Ovary (tissue), 9 donors: ENCODE results near the gene MRPL14. TPM values are rescaled to one million over a fixed set of nuclear protein-coding genes. Genes with fewer than 3 reads are reported as not detected.
"Not testable (repeated sequence)": the region's sequence is repeated elsewhere in the genome, so short reads cannot be mapped to it uniquely, and the experiment has no call there.

Experiments used
- DNase-seq, 5 donors: peaks; one replicate each; pipeline ENCODE4 v3.0.0-alpha.2; 2019 to 2020
- H3K27ac ChIP-seq, 2 donors: fragments of 200-600 bp; one replicate each; pipeline versions ENCODE4 v1.5.1 to v1.8.0; 2019 to 2022
- H3K27me3 ChIP-seq: fragments of 200-600 bp; one replicate; pipeline ENCODE4 v1.8.0; 2022
- H3K36me3 ChIP-seq: fragments of 200-600 bp; sonication (generic); one replicate; pipeline ENCODE4 v1.5.1; 2019
- H3K4me1 ChIP-seq: one replicate; pipeline ENCODE4 v1.8.1; 2013; ENCODE audit warnings: mild to moderate bottlenecking, moderate library complexity; ENCODE audit not compliant: insufficient read depth
- H3K4me3 ChIP-seq: fragments of 200-600 bp; sonication (generic); one replicate; pipeline ENCODE4 v1.5.1; 2017
- H3K9me3 ChIP-seq, 2 donors: fragments of 200-600 bp in 1 of 2; sonication (generic) in 1 of 2; one replicate each; pipeline versions ENCODE4 v1.5.1 to v1.8.1; 2013 to 2019; ENCODE audit warnings: mild to moderate bottlenecking in 1 of 2, moderate library complexity in 1 of 2
- CTCF ChIP-seq, 3 donors: fragments of 450-650 bp in 2 of 3; fragments of 200-600 bp in 1 of 3; IDR thresholded peaks; one replicate each; pipeline versions ENCODE4 v1.5.1 to v1.8.0; 2016 to 2022; ENCODE audit warnings: antibody characterized with exemption in 3 of 3, mild to moderate bottlenecking in 1 of 3
- EP300 ChIP-seq: sonication (generic); formaldehyde crosslinking; IDR thresholded peaks from one replicate; pipeline ENCODE4 v1.6.1; 2017; ENCODE audit warnings: antibody characterized with exemption
- POLR2A ChIP-seq: fragments of 450-650 bp; IDR thresholded peaks from one replicate; pipeline ENCODE4 v1.6.1; 2017; ENCODE audit warnings: antibody characterized with exemption, mild to moderate bottlenecking, moderate library complexity
- WGBS, 3 donors: extraction: QIAGEN DNeasy Blood & Tissue Kit in 1 of 3; methylation state at CpG; one replicate each; pipeline versions ENCODE4 v1.1.5 to v1.1.7; 2013 to 2017; 5-methylcytosine and 5-hydroxymethylcytosine counted together
- intact Hi-C, 4 donors: fragments of 100-400 bp; cut with DNase I; formaldehyde crosslinking; loops; one replicate each; pipeline versions ENCODE4 v1.11.0 to v1.15.1; 2022 to 2023
- polyA plus RNA-seq, 2 donors: library from polyadenylated mRNA; stranded (reverse); fragments of 200-250 nt in 1 of 2; fragments of 350-450 nt in 1 of 2; fragmentation: Illumina TruSeq in 1 of 2; extraction: RNeasy Lipid Tissue Mini Kit (QIAGEN cat#74804) in 1 of 2; gene quantifications; one replicate each; pipeline ENCODE4 v1.2.3, GENCODE V29; 2013 to 2014
- total RNA-seq, 7 donors: library from RNA; depleted of rRNA in 2 of 7; stranded (reverse); fragments of >200 nt in 2 of 7; fragmentation: NEBNext Ultra II Directional in 3 of 7; extraction: Animal tissue kit (Norgen Biotek cat#: 25700) in 3 of 7; gene quantifications; one replicate each; pipeline versions ENCODE4 v1.1.0 to v1.2.4, GENCODE V29; 2016 to 2023
- donor health status: DM: no; HTN: no; CAD: no; lungs with moderate emphysema.
- donor health status: DM: no; HTN: no; CAD: no.
- donor health status: Bipolar disorder and iron deficiency.
- donor health status: DM: yes; HTN: yes; CAD: no.
- donor health status: DM: no; HTN: no; CAD: no.
- donor health status: DM: yes; HTN: yes; CAD: no.

Gene MRPL14
- total and polyA plus RNA-seq, 9 donors = 20.8 to 35.9 (median 24.6) TPM

GRCh38 chr6:44145839-44146238 lies 18.6 kb upstream of the MRPL14 start:
- Histone ChIP-seq H3K4me3 (no peak overlapping the region), H3K9me3 (no peaks in the 10 kb centered on the region), H3K36me3 (no peaks in the 10 kb centered on the region), H3K27me3 (no peaks in the 10 kb centered on the region), H3K27ac (no peak overlapping the region), H3K4me1 (no peaks in the 10 kb centered on the region)
- intact Hi-C loops = no loop called here
- DNase-seq = no peak
- TF ChIP-seq CTCF (IDR thresholded peaks at IDR 0.05) (no peak), EP300 (no peak), POLR2A (no peak)

GRCh38 chr6:44144536-44144935 lies 17.3 kb upstream of the MRPL14 start:
- H3K9me3 ChIP-seq, H3K36me3 ChIP-seq, H3K4me3 ChIP-seq, H3K27ac ChIP-seq, H3K4me1 ChIP-seq, DNase-seq, H3K27me3 ChIP-seq, intact Hi-C loops: not testable (repeated sequence)
- WGBS, 3 donors = 25 to 48% (median 39%) methylated on average over 3 of the region's 3 CpGs

GRCh38 chr6:44143731-44144130 lies 16.5 kb upstream of the MRPL14 start:
- no peak overlapping the region for H3K27ac ChIP-seq
- no peaks in the 10 kb centered on the region for H3K36me3 ChIP-seq
- TF ChIP-seq CTCF (IDR thresholded peaks at IDR 0.05) (no peak), EP300 (no peak), POLR2A (no peak)
- H3K27me3 ChIP-seq = no peaks in the 10 kb centered on the region
- WGBS, 3 donors = 85 to 100% (median 95%) methylated on average over 1 of the region's 1 CpG
- intact Hi-C loops = no loop called here
- DNase-seq = no peak
- no peaks in the 10 kb centered on the region for H3K9me3 ChIP-seq
- H3K4me1 ChIP-seq = no peaks in the 10 kb centered on the region
- H3K4me3 ChIP-seq = no peak overlapping the region

- DNase-seq = no peak
- no peaks in the 10 kb centered on the region for H3K27me3 ChIP-seq
- no peaks in the 10 kb centered on the region for H3K9me3 ChIP-seq
- H3K36me3 ChIP-seq = no peaks in the 10 kb centered on the region
- H3K27ac ChIP-seq = no peak overlapping the region
- no peak overlapping the region for H3K4me3 ChIP-seq
- 0 to 100% (median 96%) methylated on average over 1 of the region's 1 CpG for WGBS, 3 donors
- intact Hi-C loops = no loop called here
- TF ChIP-seq CTCF (IDR thresholded peaks at IDR 0.05) = no peak
- no peak for TF ChIP-seq POLR2A
- no peak for TF ChIP-seq EP300
- no peaks in the 10 kb centered on the region for H3K4me1 ChIP-seq
Measured at GRCh38 chr6:44142835-44143234, 15.6 kb upstream of the MRPL14 start.

- no peak for TF ChIP-seq EP300
- no peak for TF ChIP-seq CTCF (IDR thresholded peaks at IDR 0.05)
- no peak for TF ChIP-seq POLR2A
- DNase-seq = no peak
- no peak overlapping the region for H3K27ac ChIP-seq
- H3K4me1 ChIP-seq = no peaks in the 10 kb centered on the region
- no peak overlapping the region for H3K4me3 ChIP-seq
- no peaks in the 10 kb centered on the region for H3K9me3 ChIP-seq
- no peaks in the 10 kb centered on the region for H3K36me3 ChIP-seq
- intact Hi-C loops = no loop called here
- WGBS, 3 donors = 83 to 93% (median 87%) methylated on average over 10 of the region's 10 CpGs
- no peaks in the 10 kb centered on the region for H3K27me3 ChIP-seq
Measured at GRCh38 chr6:44139351-44139743, 12.1 kb upstream of the MRPL14 start.
